NCI-H1436 (cell line): ENCODE measurements around the gene OR2G6.
"Not testable (repeated sequence)": the region's sequence is repeated elsewhere in the genome, so short reads cannot be mapped to it uniquely, and the experiment has no call there.

Experiments
- DNase-seq: peaks from one replicate; lab custom pipeline; 2025; lab: John Stamatoyannopoulos, UW

The OR2G6 gene

DNA sequence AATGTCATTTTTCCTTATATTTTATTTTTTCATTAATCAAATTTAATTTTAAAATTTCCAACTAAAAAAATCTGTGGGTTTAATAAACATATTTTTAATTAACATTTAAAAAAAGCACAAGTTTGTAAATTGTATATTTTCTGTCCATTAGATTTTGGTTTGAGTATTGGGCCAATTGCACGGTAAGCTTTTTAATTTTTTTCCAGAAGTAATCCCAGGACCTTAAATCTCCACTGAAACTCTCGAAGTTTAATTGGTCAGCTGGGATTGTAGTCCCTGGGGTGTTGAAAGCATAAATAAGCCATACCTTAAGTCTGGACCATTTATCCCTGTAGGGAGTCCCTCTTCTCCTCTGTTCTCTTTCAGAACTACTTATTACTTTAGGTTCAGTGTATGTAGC lies at the start of gene OR2G6:
Gene OR2G6, plus strand, starts transcription at position 301 of the 400 bp plus-strand sequence. CDS start 13,574 bp downstream, outside the sequence.
- DNase-seq = not testable (repeated sequence)

GRCh38 chr1:248459117-248459516 lies 48.8 kb upstream of the OR2G6 start:
- DNase-seq = not testable (repeated sequence)

DNA sequence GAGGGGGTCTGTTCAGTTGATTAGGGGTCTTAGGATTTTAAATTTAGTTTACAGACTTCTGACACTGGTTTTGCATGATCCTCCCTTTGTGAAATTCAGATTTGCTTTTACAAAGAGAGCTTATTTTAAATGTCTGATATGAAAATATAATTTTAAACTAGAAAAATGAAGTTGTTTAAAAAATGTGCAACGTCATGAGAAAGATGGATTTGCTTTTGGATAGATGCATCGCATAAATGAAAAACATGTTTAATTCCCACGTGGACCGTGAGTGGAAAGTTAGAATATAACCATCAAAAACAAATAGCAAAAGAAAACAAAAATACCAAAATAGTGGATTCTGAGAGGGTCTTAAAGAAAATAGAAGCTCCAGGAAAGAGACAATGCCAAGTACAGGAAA lies 36.7 kb upstream of the OR2G6 start:
- DNase-seq = no peak

- DNase-seq = not testable (repeated sequence)
These were observed 35.8 kb upstream of the OR2G6 start for GRCh38 chr1:248472111-248472510.

DNA sequence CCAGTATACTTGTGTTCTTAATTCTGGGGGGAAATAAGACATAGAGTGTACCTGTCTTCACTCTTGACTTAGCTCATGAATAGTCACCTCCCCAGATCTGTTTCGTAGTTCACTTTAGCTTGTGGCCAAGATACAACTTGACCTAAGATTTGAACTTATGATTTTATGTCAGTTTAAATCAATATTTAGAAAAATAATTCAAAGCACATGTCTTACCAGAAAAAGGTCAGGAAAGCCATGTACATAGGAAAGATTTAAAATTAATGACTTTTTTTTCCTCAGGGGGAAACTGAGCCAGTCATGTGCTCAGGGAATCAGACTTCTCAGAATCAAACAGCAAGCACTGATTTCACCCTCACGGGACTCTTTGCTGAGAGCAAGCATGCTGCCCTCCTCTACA lies 34.8 kb upstream of the OR2G6 start, which contains the start of gene OR2T3:
Gene OR2T3, plus strand, starts transcription at position 301 of the 400 bp plus-strand sequence. Its CDS starts 0 bp downstream, at position 301.
- DNase-seq = not testable (repeated sequence)

DNA sequence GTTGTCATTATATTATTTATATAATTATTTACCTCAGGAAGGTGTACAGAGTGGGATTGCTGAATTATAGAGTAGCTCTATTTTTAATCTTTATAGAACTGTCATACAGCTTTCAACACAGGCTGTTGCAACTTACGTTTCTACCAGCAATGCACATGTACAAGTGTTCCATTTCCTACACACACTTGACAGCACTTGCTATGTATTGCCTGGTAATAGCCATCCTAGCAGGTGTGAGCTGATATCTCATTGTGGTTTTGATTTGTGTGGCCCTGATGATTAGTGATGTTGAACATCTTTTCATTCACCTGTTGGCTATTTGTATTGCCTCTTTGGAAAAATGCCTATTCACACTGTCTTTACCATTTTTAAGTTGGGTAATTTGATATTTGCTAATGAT lies 32.2 kb upstream of the OR2G6 start:
- not testable (repeated sequence) for DNase-seq

DNA sequence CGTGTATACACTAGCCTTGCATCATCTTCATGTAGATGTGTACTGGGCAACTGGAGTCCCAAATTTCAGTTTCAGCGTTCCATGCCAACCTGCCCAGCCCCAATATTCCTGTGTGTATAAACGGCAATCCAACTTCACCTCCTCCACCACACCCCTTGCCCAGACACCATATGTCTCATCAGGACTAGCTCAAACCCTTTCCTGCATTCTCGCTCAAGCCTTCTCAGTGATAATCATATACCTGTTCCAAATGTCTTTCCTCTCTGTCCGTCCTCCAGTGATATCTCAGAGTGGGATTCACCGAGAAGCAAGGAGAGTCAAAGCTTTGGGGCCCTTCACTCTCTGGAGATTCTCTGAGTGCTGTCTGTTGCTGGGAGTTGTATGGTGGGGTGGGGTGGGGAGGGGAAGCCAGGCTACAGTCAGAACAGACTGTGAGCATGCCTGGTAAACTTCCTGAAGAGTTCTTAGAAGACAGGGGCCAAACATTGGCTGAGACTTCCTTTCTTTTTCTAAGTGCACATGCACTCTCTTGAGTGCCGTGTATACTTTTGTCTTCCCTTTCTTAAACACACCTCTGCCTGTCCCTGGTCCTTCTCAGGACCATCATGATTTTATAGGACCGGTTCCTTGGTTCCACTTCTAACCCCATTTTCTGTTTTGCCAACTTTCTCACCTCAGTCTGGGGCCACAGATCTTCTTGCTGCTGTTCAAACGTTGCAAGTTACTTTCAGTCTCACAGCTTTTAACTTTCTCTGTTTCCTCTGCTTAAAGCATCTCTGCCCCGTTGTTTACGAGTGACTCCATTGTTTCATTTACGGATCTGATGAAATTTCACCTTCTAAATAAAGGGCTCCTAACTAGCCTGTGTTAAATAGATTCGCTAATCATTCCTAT lies 25.9 kb upstream of the OR2G6 start:
- DNase-seq = not testable (repeated sequence)

DNA sequence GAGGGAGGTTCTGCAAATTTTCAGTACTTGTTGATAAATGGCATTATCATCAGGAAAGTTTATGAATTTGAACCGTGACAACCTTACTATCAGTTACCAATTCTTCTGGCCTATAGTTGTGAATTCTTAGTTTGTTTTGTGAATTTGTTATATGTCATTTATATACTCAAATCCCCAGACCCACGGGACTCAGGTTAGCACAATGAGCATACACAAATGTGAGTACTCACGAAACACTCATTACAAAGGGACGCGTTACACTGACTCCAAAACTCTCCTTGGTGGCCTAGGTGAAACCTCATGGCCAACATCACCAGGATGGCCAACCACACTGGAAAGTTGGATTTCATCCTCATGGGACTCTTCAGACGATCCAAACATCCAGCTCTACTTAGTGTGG lies 19.6 kb upstream of the OR2G6 start, which contains the start of gene OR2T5:
Gene OR2T5, plus strand, starts transcription at position 301 of the 400 bp plus-strand sequence. Its CDS starts 0 bp downstream, at position 301.
- not testable (repeated sequence) for DNase-seq

DNA sequence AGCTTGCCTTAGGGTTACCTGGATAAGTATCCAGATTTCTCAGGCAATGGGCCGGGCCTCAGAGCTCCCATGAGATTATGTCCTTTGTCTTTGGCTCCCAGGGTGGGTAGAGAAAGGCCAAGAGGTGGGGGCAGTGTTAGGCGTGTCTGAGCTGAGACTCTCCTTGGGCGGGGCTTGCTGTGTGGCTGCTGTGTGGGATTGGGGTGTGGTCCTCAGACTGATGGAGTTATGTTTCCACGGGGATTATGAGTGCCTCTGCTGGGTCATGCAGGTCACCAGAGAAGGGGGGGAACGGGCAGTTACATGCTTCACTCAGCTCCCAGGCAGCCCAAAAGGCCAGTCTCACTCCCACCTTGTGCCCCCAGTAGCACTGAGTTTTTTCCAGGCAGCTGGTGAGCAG lies 11.2 kb upstream of the OR2G6 start:
- not testable (repeated sequence) for DNase-seq

DNA sequence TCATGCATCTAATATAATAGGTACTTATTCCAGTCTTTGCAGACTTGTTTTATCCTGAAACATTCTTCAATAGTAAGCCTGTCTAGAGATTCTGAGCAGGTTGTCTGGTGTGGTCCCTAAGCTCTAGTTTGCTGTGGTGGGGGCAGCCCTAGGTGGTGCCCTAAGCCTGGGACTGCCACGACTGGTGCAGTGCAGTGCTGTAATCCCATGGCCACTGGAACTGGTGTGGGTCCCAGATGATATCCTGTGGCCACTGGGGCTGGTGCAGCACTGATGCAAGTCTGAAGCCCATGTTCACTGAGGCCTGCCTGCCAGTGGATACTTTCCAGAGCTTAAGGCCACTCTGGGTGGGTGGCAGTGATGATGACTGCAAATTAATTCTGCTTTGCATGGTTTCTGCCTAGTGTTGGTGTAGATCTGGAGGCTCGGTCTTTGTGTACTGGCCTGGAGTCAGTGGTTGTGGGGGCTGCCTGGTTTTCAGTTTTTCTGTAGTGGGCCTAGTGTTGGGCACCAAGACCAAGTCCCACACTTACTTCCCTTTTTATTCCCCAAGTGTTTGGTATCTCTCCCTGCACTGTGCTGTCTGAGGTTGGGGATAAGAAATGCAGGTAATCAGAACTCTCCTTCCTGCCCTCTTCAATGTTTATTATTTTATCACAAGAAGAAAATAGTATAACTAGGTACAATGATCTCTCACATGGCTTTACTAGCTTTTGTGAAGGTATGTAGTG lies 7.4 kb upstream of the OR2G6 start:
- DNase-seq = not testable (repeated sequence)

GRCh38 chr1:248510217-248510616 lies 2.3 kb downstream of the OR2G6 start:
- not testable (repeated sequence) for DNase-seq

DNA sequence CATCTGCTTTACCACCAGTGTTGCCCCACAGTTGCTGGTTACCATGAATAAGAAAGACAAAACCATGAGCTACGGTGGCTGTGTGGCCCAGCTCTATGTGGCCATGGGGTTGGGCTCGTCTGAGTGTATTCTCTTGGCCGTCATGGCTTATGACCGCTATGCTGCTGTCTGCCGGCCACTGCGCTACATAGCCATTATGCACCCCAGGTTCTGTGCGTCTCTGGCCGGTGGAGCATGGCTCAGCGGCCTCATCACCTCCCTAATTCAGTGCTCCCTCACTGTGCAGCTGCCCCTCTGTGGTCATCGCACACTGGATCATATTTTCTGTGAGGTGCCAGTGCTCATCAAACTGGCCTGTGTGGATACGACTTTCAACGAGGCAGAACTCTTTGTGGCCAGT lies 14.0 kb downstream of the OR2G6 start:
- DNase-seq = no peak

DNA sequence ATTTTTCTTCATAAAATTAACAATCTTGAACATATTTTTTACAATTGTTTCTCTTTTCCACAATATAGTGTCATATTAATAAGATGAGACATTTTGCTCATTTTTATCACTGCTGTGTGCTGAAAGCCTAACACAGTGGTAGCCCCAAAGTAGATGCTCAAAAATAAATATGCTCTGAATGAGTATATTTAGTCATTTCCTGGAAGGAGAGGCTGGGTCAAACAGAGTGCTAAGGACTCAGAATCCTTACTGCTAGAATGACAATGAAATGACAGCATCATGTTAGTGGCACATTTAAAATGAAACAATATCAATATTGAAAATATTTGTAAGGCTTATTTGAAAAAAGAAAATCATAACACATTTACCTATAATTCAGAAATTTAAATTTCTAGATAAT lies 29.6 kb downstream of the OR2G6 start:
- DNase-seq = not testable (repeated sequence)

DNA sequence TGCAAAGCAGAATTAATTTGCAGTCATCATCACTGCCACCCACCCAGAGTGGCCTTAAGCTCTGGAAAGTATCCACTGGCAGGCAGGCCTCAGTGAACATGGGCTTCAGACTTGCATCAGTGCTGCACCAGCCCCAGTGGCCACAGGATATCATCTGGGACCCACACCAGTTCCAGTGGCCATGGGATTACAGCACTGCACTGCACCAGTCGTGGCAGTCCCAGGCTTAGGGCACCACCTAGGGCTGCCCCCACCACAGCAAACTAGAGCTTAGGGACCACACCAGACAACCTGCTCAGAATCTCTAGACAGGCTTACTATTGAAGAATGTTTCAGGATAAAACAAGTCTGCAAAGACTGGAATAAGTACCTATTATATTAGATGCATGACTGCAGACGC lies 39.5 kb downstream of the OR2G6 start:
- DNase-seq = not testable (repeated sequence)

DNA sequence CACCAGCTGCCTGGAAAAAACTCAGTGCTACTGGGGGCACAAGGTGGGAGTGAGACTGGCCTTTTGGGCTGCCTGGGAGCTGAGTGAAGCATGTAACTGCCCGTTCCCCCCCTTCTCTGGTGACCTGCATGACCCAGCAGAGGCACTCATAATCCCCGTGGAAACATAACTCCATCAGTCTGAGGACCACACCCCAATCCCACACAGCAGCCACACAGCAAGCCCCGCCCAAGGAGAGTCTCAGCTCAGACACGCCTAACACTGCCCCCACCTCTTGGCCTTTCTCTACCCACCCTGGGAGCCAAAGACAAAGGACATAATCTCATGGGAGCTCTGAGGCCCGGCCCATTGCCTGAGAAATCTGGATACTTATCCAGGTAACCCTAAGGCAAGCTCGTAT lies 43.2 kb downstream of the OR2G6 start:
- not testable (repeated sequence) for DNase-seq

DNA sequence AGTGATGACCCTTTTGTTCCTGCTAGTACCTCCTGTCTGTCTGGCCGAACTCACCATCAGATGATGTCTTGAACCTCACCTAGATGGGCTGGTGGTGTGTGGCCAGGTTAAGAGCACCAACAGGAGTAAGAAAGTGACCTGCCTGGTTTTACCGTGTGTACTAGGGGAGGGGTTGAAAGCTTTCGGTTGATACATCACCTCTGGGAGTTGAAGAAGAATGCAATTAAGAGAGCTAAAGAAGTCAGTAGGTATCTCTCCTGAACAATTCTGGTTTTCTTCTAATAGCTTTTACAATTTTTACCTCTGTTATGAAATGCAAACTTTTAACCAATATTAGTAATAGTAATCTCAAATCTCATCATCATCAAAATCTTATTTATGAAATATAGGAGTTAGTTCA lies 54.8 kb downstream of the OR2G6 start, which contains the start of gene OR2T29:
Gene OR2T29, minus strand, starts transcription at position 101 of the 400 bp plus-strand sequence. CDS start 3,281 bp downstream, outside the sequence.
- not testable (repeated sequence) for DNase-seq

DNA sequence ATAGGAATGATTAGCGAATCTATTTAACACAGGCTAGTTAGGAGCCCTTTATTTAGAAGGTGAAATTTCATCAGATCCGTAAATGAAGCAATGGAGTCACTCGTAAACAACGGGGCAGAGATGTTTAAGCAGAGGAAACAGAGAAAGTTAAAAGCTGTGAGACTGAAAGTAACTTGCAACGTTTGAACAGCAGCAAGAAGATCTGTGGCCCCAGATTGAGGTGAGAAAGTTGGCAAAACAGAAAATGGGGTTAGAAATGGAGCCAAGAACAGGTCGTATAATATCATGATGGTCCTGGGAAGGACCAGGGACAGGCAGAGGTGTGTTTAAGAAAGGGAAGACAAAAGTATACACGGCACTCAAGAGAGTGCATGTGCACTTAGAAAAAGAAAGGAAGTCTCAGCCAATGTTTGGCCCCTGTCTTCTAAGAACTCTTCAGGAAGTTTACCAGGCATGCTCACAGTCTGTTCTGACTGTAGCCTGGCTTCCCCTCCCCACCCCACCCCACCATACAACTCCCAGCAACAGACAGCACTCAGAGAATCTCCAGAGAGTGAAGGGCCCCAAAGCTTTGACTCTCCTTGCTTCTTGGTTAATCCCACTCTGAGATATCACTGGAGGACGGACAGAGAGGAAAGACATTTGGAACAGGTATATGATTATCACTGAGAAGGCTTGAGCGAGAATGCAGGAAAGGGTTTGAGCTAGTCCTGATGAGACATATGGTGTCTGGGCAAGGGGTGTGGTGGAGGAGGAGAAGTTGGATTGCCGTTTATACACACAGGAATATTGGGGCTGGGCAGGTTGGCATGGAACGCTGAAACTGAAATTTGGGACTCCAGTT lies 57.9 kb downstream of the OR2G6 start:
- DNase-seq = not testable (repeated sequence)

DNA sequence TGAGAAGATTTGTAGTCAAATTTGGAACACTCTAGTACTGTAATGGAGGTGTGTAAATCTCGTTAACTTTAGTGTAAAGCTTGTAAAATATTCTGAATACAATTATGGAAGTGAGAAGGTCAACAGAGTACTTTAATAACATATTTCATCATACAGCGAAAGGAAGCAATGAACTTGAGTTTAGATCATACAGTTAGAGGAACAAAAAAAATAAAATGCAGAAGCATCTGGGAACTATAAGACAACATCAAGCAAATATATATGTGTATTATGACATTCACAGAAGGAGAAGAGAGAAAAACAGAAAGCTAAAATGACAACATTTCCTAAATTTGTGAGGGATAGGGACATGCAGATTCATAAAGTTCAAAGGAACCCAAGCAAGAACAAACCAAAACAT lies 61.2 kb downstream of the OR2G6 start:
- not testable (repeated sequence) for DNase-seq

- DNase-seq = peak; percentile 10
These were observed 62.9 kb downstream of the OR2G6 start for GRCh38 chr1:248570811-248571210.

GRCh38 chr1:248572049-248572448 lies 64.2 kb downstream of the OR2G6 start:
- DNase-seq = not testable (repeated sequence)

DNA sequence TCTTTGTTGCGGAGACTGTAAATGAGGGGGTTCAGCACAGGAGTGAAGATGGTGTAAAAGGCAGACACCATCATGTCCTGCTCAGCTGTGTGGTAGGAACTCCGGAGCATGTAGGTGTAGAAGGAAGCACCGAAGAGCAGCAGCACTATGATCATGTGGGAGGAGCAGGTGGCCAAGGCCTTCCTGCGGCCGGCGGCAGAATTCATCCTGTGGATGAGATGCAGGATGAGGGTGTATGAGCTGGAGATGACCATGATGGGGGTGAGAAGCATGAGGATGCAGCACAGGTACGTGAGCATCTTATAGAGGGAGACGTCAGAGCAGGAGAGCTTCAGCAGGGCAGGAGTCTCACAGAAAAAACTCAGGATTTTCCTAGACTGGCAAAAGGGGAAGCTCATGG lies 66.0 kb downstream of the OR2G6 start:
- DNase-seq = not testable (repeated sequence)
